ENCODE data around the gene ROCK2.

GRCh38 chr2:11305338-11305737, 39.1 kb downstream of the ROCK2 start:
- TF ChIP-seq CTCF (conservative IDR thresholded peaks at IDR 0.05; ENCODE audit: low read depth, low read length) (no peak), EZH2 (IDR thresholded peaks at IDR 0.05; ENCODE audit: borderline replicate concordance, low read depth, low read length, poor library complexity, severe bottlenecking) (no peak)

Measured in A673 (cell line).